ENCODE results near the gene LRRN3. TPM values are rescaled to one million over a fixed set of nuclear protein-coding genes. Genes with fewer than 3 reads are reported as not detected.

Gene LRRN3
- total RNA-seq, 1 donor from 2014 or later = not detected

DNA sequence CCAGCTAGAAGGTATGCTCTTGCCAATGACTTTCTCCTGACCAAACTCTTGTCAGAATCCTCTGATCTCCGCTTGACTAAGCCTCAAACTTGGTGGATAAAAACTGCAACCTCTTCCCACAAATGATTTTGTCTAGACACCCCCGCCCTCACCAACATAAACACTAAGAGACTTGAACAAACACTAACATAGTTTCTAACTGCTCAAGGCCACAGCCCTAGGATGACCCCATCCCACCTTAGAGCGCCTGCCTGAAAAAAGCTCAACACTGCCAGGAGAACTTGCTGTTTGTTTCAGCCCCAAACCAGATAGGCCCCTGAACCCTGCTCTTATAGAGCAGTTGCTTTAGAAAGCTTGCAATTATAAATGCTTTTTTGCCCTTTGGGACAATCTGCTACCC lies 71.8 kb downstream of the LRRN3 start:
- no peaks in the 10 kb centered on the region for H3K36me3 Mint-ChIP-seq (ENCODE audit: low read depth, unreplicated experiment)
- TF ChIP-seq, protein P1, sequence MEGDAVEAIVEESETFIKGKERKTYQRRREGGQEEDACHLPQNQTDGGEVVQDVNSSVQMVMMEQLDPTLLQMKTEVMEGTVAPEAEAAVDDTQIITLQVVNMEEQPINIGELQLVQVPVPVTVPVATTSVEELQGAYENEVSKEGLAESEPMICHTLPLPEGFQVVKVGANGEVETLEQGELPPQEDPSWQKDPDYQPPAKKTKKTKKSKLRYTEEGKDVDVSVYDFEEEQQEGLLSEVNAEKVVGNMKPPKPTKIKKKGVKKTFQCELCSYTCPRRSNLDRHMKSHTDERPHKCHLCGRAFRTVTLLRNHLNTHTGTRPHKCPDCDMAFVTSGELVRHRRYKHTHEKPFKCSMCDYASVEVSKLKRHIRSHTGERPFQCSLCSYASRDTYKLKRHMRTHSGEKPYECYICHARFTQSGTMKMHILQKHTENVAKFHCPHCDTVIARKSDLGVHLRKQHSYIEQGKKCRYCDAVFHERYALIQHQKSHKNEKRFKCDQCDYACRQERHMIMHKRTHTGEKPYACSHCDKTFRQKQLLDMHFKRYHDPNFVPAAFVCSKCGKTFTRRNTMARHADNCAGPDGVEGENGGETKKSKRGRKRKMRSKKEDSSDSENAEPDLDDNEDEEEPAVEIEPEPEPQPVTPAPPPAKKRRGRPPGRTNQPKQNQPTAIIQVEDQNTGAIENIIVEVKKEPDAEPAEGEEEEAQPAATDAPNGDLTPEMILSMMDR (IDR thresholded peaks at IDR 0.05; ENCODE audit: unreplicated experiment) = no peak
- DNase-seq (ENCODE audit: low spot score) = no peak
- peaks cover 1% of the 10 kb centered on the region for H3K27me3 Mint-ChIP-seq (ENCODE audit: unreplicated experiment)
- H3K4me3 Mint-ChIP-seq (ENCODE audit: unreplicated experiment) = no peak overlapping the region
- no peak overlapping the region for H3K27ac Mint-ChIP-seq (ENCODE audit: unreplicated experiment)
- peaks cover 14% of the 10 kb centered on the region for H3K4me1 Mint-ChIP-seq (ENCODE audit: unreplicated experiment)
- H3K9me3 Mint-ChIP-seq (ENCODE audit: unreplicated experiment) = no peaks in the 10 kb centered on the region

DNA sequence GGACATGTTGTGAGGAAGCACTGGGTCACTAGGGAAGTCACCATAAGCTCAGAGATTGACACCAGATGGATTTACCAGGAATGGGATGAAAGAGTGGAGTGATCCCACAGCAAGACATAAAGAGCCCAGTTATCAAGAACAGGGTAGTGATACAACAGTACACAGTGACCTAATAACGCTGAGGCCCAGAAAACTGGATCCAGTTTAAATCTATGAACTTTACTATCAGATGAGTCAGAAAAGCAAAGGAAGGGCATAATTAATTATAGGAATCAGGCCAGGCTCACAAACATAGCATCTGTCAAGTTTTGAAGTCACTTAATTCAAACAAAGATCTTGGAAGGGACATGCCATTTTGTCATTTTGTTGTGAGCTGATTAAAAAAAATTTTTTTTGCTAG lies 73.5 kb downstream of the LRRN3 start:
- Mint-ChIP-seq H3K4me3 (ENCODE audit: unreplicated experiment) (no peak overlapping the region), H3K27ac (ENCODE audit: unreplicated experiment) (peak overlapping the region; percentile 48), H3K9me3 (ENCODE audit: unreplicated experiment) (no peaks in the 10 kb centered on the region), H3K36me3 (ENCODE audit: low read depth, unreplicated experiment) (no peaks in the 10 kb centered on the region), H3K4me1 (ENCODE audit: unreplicated experiment) (peaks cover 14% of the 10 kb centered on the region), H3K27me3 (ENCODE audit: unreplicated experiment) (peaks cover 1% of the 10 kb centered on the region)
- DNase-seq (ENCODE audit: low spot score) = no peak
- TF ChIP-seq, protein P1 (IDR thresholded peaks at IDR 0.05; ENCODE audit: unreplicated experiment) = no peak

DNA sequence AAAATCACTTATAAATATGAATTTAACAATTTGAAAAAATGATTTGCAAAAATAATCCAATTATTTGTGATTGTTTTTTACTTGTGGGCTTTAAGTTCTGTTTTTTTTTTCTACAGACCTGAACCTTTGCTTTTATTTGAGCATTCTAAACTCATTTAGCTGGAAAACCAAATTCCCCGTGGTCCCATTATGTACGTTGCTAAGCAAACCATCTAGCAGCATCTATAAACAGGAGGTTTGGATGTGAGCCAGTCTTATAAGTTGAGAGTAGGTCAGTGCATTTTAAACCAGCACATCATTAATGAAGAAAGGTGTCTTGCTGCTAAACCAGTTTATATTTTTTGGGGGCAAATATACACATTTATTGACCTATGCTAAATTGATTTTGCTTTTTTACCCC lies 77.3 kb downstream of the LRRN3 start:
- H3K4me3 Mint-ChIP-seq (ENCODE audit: unreplicated experiment) = no peak overlapping the region
- no peak overlapping the region for H3K27ac Mint-ChIP-seq (ENCODE audit: unreplicated experiment)
- H3K27me3 Mint-ChIP-seq (ENCODE audit: unreplicated experiment) = peaks cover 1% of the 10 kb centered on the region

DNA sequence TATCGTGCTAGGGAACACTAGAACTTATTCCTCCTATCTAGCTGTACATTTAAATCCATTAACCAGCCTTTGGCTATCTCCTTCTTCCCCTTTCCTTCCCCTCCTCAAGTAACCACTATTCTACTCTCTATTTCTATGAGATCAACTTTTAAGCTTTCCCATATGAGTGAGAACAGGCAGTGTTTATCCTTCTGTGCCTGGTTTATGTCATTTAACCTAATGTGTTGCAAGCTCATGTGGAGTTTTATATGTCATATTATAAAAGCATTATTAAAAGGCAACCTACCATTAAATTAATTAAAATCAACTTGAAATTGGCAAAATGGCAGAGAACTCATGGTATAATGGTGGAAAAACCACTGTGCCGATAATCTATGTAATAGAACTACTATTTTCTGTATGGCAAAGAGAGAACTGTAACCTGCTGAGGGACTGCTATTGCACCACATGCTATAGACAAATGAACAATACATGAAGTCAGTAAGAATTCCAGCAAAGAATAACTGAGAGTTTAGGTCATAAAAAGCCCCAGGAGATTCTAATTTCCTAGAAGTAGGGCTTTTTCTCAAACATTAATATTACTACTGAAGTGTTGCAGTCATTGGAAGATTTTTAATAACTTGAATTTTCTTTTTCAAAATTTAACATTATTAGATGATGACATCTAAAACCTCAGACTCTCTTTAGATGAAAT lies 81.8 kb downstream of the LRRN3 start:
- Mint-ChIP-seq H3K9me3 (ENCODE audit: unreplicated experiment) (no peaks in the 10 kb centered on the region), H3K4me1 (ENCODE audit: unreplicated experiment) (no peaks in the 10 kb centered on the region)

More for the DNA sequence above, 77.3 kb downstream of the LRRN3 start:
- Mint-ChIP-seq H3K9me3 (ENCODE audit: unreplicated experiment) (no peaks in the 10 kb centered on the region), H3K36me3 (ENCODE audit: low read depth, unreplicated experiment) (no peaks in the 10 kb centered on the region), H3K4me1 (ENCODE audit: unreplicated experiment) (peaks cover 11% of the 10 kb centered on the region)
- DNase-seq (ENCODE audit: low spot score) = no peak
- TF ChIP-seq, protein P1 (IDR thresholded peaks at IDR 0.05; ENCODE audit: unreplicated experiment) = no peak

DNA sequence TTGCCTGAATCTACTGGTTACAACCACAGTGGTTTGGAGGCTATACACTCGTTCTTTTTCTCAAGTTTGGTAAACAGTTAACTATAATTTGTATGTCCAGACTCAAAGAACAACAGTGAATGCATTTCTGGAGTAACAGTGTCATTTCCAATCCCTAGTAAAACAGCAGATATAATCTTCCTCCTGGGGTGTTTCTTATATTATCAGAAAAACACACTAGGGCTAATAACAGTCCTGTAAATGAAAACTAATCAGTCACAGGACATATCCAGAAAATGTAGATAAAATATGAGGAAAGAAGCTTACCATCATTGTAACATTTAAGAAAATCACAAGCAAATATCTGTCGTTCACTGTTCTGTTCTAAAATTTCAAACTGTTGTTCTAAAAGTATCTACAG lies 82.6 kb downstream of the LRRN3 start:
- no peak for DNase-seq (ENCODE audit: low spot score)
- H3K9me3 Mint-ChIP-seq (ENCODE audit: unreplicated experiment) = no peaks in the 10 kb centered on the region
- H3K27ac Mint-ChIP-seq (ENCODE audit: unreplicated experiment) = no peak overlapping the region
- no peaks in the 10 kb centered on the region for H3K4me1 Mint-ChIP-seq (ENCODE audit: unreplicated experiment)
- no peak overlapping the region for H3K4me3 Mint-ChIP-seq (ENCODE audit: unreplicated experiment)
- H3K36me3 Mint-ChIP-seq (ENCODE audit: low read depth, unreplicated experiment) = no peaks in the 10 kb centered on the region
- TF ChIP-seq, protein P1 (IDR thresholded peaks at IDR 0.05; ENCODE audit: unreplicated experiment) = no peak
- H3K27me3 Mint-ChIP-seq (ENCODE audit: unreplicated experiment) = no peaks in the 10 kb centered on the region

More for the DNA sequence above, 81.8 kb downstream of the LRRN3 start:
- TF ChIP-seq, protein P1 (IDR thresholded peaks at IDR 0.05; ENCODE audit: unreplicated experiment) = no peak
- no peak for DNase-seq (ENCODE audit: low spot score)
- Mint-ChIP-seq H3K27me3 (ENCODE audit: unreplicated experiment) (no peaks in the 10 kb centered on the region), H3K4me3 (ENCODE audit: unreplicated experiment) (no peak overlapping the region), H3K27ac (ENCODE audit: unreplicated experiment) (no peak overlapping the region), H3K36me3 (ENCODE audit: low read depth, unreplicated experiment) (no peaks in the 10 kb centered on the region)

All from endothelial cell (in vitro differentiated cells).